WERI-Rb-1 (cell line): ENCODE measurements around the gene MYOZ3.

ENCODE experiments used
- DNase-seq: peaks from one replicate; pipeline ENCODE4 v3.0.0-alpha.2; 2020
- H3K27ac ChIP-seq: fragments of 250-450 bp; sonication (Bioruptor Pico); 2 replicates; pipeline ENCODE4 v1.5.1; 2020; ENCODE audit warnings: mild to moderate bottlenecking, moderate library complexity
- H3K27me3 ChIP-seq: fragments of 250-450 bp; sonication (Bioruptor Pico); 2 replicates; pipeline ENCODE4 v1.5.1; 2021; ENCODE audit warnings: mild to moderate bottlenecking, low read depth, moderate library complexity; ENCODE audit not compliant: insufficient read depth, severe bottlenecking
- H3K36me3 ChIP-seq: fragments of 250-450 bp; sonication (Bioruptor Pico); 2 replicates; pipeline ENCODE4 v1.5.1; 2020; ENCODE audit warnings: mild to moderate bottlenecking, moderate library complexity
- H3K4me3 ChIP-seq: 2 replicates; pipeline ENCODE4 v1.5.1; 2011; ENCODE audit warnings: low read depth, mild to moderate bottlenecking, control low read depth, low read length
- H3K9me3 ChIP-seq: fragments of 250-450 bp; sonication (Bioruptor Pico); 2 replicates; pipeline ENCODE4 v1.5.1; 2021; ENCODE audit warnings: mild to moderate bottlenecking, moderate library complexity; ENCODE audit not compliant: severe bottlenecking
- CTCF ChIP-seq: IDR thresholded peaks from 2 replicates; pipeline ENCODE4 v1.5.1; 2011; ENCODE audit warnings: low read depth, mild to moderate bottlenecking, control low read depth, inconsistent platforms, low read length

MYOZ3 gene

DNA sequence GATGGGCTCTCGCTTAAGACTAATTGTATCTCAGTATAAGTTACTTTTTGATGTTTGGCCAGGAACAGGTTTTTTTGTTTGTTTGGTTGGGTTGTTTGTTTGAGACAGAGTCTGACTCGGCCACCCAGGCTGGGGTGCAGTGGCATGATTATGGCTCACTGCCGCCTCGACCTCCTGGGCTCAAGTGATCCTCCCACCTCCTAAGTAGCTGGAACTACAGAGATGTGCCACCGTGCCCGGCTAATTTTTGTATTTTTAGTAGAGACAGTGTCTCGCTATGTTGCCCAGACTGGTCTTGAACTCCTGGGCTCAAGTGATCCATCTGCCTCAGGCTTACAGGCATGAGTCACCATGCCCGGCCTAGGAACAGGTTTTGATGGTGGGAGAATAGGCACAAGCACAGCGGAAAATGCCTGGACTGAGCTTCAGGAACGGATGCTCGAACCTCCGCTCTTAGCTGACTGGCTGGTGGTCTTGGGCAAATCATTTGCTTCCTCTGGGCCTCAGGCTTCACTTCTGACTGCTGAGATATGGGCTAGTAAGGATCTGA lies 32.0 kb upstream of the MYOZ3 start:
- DNase-seq: no peak
- no peaks in the 10 kb centered on the region for H3K9me3 ChIP-seq
- TF ChIP-seq CTCF: no peak
- H3K36me3 ChIP-seq: no peaks in the 10 kb centered on the region
- H3K4me3 ChIP-seq: no peak overlapping the region
- no peaks in the 10 kb centered on the region for H3K27me3 ChIP-seq
- H3K27ac ChIP-seq: no peak overlapping the region

DNA sequence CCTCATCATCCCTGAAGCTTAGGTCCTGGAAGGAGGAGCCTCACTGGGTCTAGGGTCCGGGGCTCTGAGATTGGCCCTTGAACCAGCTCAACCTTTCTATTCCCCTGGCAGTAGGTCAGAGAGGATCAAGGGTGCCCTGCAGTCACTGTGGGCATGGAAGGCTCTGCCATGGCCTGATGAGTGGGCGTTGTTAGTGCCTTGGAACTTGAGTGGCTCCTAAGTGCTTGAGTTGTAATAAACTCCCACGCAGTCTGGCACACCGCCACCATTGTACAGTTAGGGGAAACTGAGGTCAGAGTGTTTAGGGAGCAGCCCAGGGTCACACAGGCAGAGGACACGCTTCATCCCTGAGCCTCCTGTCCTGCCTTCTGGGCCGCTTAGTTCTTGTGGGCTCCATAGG lies 31.0 kb upstream of the MYOZ3 start:
- Histone ChIP-seq H3K4me3 (no peak overlapping the region), H3K36me3 (no peaks in the 10 kb centered on the region), H3K27me3 (no peaks in the 10 kb centered on the region), H3K27ac (no peak overlapping the region), H3K9me3 (no peaks in the 10 kb centered on the region)
- TF ChIP-seq CTCF: no peak
- no peak for DNase-seq

- DNase-seq: no peak
- Histone ChIP-seq H3K36me3 (no peaks in the 10 kb centered on the region), H3K27ac (no peak overlapping the region)
Observed at GRCh38 chr5:150630461-150631325, 30.4 kb upstream of the MYOZ3 start.

GRCh38 chr5:150631326-150631701 lies 29.7 kb upstream of the MYOZ3 start:
- H3K27me3 ChIP-seq: no peaks in the 10 kb centered on the region
- no peaks in the 10 kb centered on the region for H3K36me3 ChIP-seq
- no peak for TF ChIP-seq CTCF
- no peak for DNase-seq
- H3K27ac ChIP-seq: no peak overlapping the region
- H3K9me3 ChIP-seq: no peaks in the 10 kb centered on the region
- no peak overlapping the region for H3K4me3 ChIP-seq

More at GRCh38 chr5:150630461-150631325, 30.4 kb upstream of the MYOZ3 start:
- no peak for TF ChIP-seq CTCF
- Histone ChIP-seq H3K9me3 (no peaks in the 10 kb centered on the region), H3K4me3 (no peak overlapping the region), H3K27me3 (no peaks in the 10 kb centered on the region)

GRCh38 chr5:150632305-150633160 lies 28.5 kb upstream of the MYOZ3 start:
- TF ChIP-seq CTCF: no peak
- H3K9me3 ChIP-seq: no peaks in the 10 kb centered on the region
- DNase-seq: no peak
- no peak overlapping the region for H3K4me3 ChIP-seq
- H3K36me3 ChIP-seq: no peaks in the 10 kb centered on the region
- no peak overlapping the region for H3K27ac ChIP-seq
- no peaks in the 10 kb centered on the region for H3K27me3 ChIP-seq
